Muscle layer of colon (tissue), 2 donors: ENCODE results near the gene DMD.

ENCODE experiments used
- H3K27ac ChIP-seq: one replicate; pipeline ENCODE4 v1.7.0; 2013; ENCODE audit warnings: low read depth, mild to moderate bottlenecking, low read length, moderate library complexity
- H3K27me3 ChIP-seq, 2 donors: one replicate each; pipeline ENCODE4 v1.7.0; 2013; ENCODE audit warnings: low read length in 2 of 2, mild to moderate bottlenecking in 2 of 2; ENCODE audit not compliant: insufficient read depth in 2 of 2, control insufficient read depth in 1 of 2
- H3K36me3 ChIP-seq: one replicate; pipeline ENCODE4 v1.7.0; 2013; ENCODE audit warnings: mild to moderate bottlenecking, low read length; ENCODE audit not compliant: insufficient read depth
- H3K4me1 ChIP-seq: one replicate; pipeline ENCODE4 v1.7.0; 2013; ENCODE audit warnings: mild to moderate bottlenecking, low read length; ENCODE audit not compliant: insufficient read depth
- H3K4me3 ChIP-seq, 2 donors: one replicate each; pipeline ENCODE4 v1.7.0; 2013; ENCODE audit warnings: low read length in 2 of 2, low read depth in 1 of 2, mild to moderate bottlenecking in 1 of 2, moderate library complexity in 1 of 2
- H3K9ac ChIP-seq: one replicate; pipeline ENCODE4 v1.7.0; 2013; ENCODE audit warnings: low read length
- H3K9me3 ChIP-seq: one replicate; pipeline ENCODE4 v1.7.0; 2013; ENCODE audit warnings: mild to moderate bottlenecking, low read length
- donor health status: abdominal sarcoma.
- donor health status: Adenocarcinoma of cecum.

DMD gene

GRCh38 chrX:31201503-31201902, 2009.8 kb downstream of the DMD start:
- Histone ChIP-seq H3K27me3 (no peaks in the 10 kb centered on the region), H3K4me3 (no peak overlapping the region), H3K9ac (no peak overlapping the region), H3K4me1 (no peaks in the 10 kb centered on the region), H3K36me3 (peaks cover 6% of the 10 kb centered on the region), H3K27ac (no peak overlapping the region), H3K9me3 (no peaks in the 10 kb centered on the region)

DNA sequence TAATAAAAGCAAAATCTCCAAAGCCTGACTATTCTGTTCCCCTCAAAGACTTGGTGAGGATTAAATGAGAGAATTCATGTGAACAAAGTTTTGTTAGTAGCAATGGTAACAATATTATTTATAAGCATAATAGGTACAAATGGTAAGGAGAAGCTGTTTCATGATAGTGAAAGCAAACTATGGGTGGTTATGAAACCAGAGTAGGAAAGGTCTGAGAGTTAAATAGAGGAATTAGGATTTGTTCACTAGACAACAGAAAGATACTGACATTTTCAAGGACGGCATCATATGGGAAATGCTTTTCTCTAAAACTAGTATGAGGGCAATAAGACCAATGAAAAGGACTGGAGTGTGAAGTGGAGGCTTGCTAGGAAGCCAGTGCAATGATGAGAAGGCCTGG, 2010.9 kb downstream of the DMD start:
- no peaks in the 10 kb centered on the region for H3K27me3 ChIP-seq
- no peak overlapping the region for H3K27ac ChIP-seq
- H3K36me3 ChIP-seq = peaks cover 6% of the 10 kb centered on the region

GRCh38 chrX:31199840-31200114, 2011.6 kb downstream of the DMD start:
- H3K9ac ChIP-seq = no peak overlapping the region
- H3K9me3 ChIP-seq = no peaks in the 10 kb centered on the region
- no peaks in the 10 kb centered on the region for H3K4me1 ChIP-seq
- no peaks in the 10 kb centered on the region for H3K27me3 ChIP-seq
- no peak overlapping the region for H3K27ac ChIP-seq
- H3K36me3 ChIP-seq = peaks cover 6% of the 10 kb centered on the region
- H3K4me3 ChIP-seq = no peak overlapping the region

More for the DNA sequence above, 2010.9 kb downstream of the DMD start:
- Histone ChIP-seq H3K4me3 (no peak overlapping the region), H3K9me3 (no peaks in the 10 kb centered on the region), H3K4me1 (no peaks in the 10 kb centered on the region), H3K9ac (no peak overlapping the region)

DNA sequence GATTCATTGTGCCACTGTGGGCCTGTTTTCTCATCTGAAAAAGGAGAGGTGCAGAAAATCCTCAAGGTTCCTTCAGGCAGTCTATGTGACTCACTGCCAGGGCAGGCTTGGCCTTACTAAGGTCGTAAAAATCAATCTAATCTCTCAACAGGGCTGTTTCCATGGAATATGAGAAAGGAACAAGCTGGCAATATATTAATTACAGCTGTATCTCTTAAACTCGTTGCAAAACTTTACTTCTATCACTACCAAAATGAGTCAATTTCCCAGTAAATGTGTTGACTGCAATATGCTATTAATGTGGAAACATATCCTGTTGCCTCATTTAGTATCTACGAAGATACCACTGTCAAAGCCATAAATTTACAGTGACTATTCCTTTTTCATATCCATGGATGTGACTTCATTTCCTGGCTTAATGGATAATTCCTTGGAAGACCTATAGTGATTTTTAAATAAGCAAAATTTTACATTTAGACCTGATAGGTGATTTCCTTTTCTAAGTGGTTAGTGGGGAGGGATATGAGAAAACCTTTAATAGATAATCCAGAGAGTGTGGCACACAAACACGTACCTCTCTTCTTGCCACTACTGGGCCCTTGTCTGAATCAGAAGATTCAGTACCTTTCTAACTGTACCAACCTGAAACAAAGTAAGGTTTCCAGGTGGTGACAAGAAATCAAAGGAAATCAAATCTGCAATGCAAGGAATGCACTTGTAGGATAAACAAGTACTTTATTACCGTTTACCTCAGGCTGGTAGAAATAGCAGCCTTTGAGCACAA, 2012.1 kb downstream of the DMD start:
- H3K4me1 ChIP-seq = no peaks in the 10 kb centered on the region
- H3K9ac ChIP-seq = no peak overlapping the region
- no peaks in the 10 kb centered on the region for H3K9me3 ChIP-seq
- H3K4me3 ChIP-seq = no peak overlapping the region
- no peaks in the 10 kb centered on the region for H3K27me3 ChIP-seq
- H3K27ac ChIP-seq = no peak overlapping the region
- peaks cover 6% of the 10 kb centered on the region for H3K36me3 ChIP-seq

- Histone ChIP-seq H3K4me3 (no peak overlapping the region), H3K9ac (no peak overlapping the region), H3K4me1 (peaks cover 6% of the 10 kb centered on the region), H3K36me3 (no peaks in the 10 kb centered on the region), H3K27ac (no peak overlapping the region), H3K9me3 (no peaks in the 10 kb centered on the region), H3K27me3 (no peaks in the 10 kb centered on the region)
Observed at GRCh38 chrX:31190221-31190975, 2021.0 kb downstream of the DMD start.

- no peak overlapping the region for H3K27ac ChIP-seq
- H3K9ac ChIP-seq = no peak overlapping the region
- no peaks in the 10 kb centered on the region for H3K9me3 ChIP-seq
Observed at GRCh38 chrX:31186693-31187338, 2024.5 kb downstream of the DMD start.

DNA sequence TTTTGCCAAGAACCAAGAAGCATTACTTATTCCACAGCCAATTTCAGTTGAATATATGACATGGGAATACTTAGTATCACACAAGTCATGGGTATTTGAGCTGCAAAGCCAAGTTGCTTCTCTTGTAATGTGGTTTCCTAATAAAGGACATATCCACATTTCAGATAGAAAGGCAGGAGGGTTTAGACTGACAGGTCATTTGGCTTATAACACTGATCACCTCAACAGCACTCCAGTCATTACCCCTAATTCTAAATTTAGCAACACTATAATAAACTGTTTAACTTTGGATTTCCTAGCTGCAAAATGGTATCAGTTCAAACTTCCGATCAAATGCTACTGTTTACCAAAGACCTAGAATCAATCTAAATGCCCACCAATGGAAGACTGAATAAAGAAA, 2025.5 kb downstream of the DMD start:
- Histone ChIP-seq H3K36me3 (no peaks in the 10 kb centered on the region), H3K27ac (no peak overlapping the region)

More at GRCh38 chrX:31186693-31187338, 2024.5 kb downstream of the DMD start:
- no peaks in the 10 kb centered on the region for H3K36me3 ChIP-seq
- H3K4me1 ChIP-seq = peaks cover 10% of the 10 kb centered on the region
- H3K4me3 ChIP-seq = no peak overlapping the region
- H3K27me3 ChIP-seq = no peaks in the 10 kb centered on the region

DNA sequence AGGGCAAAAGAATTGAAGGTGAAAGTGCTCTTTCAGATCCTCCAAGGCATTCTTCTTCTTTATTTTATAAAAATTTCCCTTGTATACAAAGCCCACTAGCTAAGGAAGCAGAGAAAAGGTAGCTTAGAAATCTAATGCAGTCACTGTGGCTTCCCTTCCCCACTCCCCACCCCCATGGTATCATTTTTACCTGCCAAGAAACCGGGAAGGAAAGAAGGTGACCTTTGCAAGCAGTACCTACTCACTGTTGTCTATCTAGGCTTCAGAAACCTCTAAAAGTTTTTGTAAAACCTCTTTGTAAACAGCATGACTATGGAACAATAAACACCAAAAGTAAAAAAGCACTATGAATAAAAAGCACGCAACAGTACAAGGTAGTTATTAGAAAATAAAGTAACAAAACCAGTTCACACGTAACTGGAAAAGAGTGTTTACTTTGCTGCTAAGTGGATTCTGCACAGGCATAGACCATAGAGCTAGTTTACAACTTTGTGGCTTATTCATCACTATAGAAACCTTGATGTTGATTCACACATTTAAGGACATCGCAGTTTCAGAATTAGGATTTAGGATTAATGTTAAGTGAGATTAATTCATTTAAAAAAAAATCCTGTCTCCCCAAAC, 2029.9 kb downstream of the DMD start:
- H3K9ac ChIP-seq = no peak overlapping the region
- peaks cover 10% of the 10 kb centered on the region for H3K4me1 ChIP-seq
- H3K27ac ChIP-seq = no peak overlapping the region
- no peaks in the 10 kb centered on the region for H3K27me3 ChIP-seq
- peaks cover 6% of the 10 kb centered on the region for H3K36me3 ChIP-seq
- H3K9me3 ChIP-seq = no peaks in the 10 kb centered on the region
- no peak overlapping the region for H3K4me3 ChIP-seq

More for the DNA sequence above, 2025.5 kb downstream of the DMD start:
- Histone ChIP-seq H3K4me1 (peaks cover 10% of the 10 kb centered on the region), H3K4me3 (no peak overlapping the region), H3K9ac (no peak overlapping the region), H3K9me3 (no peaks in the 10 kb centered on the region), H3K27me3 (no peaks in the 10 kb centered on the region)

DNA sequence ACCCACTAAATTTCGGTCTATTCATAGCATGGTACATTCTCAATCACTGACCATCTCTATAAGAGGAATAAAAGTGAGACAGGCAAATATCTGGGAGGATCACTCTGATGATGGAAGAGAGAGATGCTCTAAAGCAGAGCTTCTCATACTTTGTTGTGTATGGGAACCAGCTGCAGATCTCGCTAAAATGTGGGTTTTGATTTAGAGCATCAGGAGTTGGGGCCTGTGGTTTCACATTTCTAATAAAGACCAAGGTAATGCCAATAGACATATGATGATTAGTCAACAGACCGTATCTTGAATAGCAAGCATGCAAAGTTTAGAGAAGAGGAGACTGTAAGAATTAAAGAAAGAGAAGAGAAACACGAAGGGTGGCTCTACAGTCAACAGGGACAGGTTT, 2032.1 kb downstream of the DMD start:
- no peak overlapping the region for H3K4me3 ChIP-seq
- H3K27me3 ChIP-seq = no peaks in the 10 kb centered on the region
- H3K36me3 ChIP-seq = peaks cover 6% of the 10 kb centered on the region
- peaks cover 4% of the 10 kb centered on the region for H3K4me1 ChIP-seq
- no peak overlapping the region for H3K27ac ChIP-seq
- H3K9me3 ChIP-seq = no peaks in the 10 kb centered on the region
- H3K9ac ChIP-seq = no peak overlapping the region

DNA sequence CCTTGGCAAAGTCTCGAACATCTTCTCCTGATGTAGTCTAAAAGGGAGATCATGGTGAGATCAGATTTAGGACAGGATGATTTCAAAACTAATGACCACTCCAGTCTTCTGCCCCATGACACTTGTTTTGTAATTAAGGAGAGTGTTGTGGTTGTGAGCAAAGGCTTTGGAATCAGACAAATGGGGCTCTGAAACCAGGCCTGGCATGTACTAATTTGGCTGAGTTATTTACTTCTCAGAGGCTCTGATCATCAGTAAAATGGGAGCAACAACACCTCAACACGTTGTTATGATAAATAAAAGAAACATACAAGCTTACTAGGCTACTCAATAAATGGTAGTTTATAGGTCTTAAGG, 2032.6 kb downstream of the DMD start:
- Histone ChIP-seq H3K9me3 (no peaks in the 10 kb centered on the region), H3K27me3 (no peaks in the 10 kb centered on the region), H3K36me3 (peaks cover 6% of the 10 kb centered on the region), H3K9ac (no peak overlapping the region), H3K4me3 (no peak overlapping the region), H3K27ac (no peak overlapping the region), H3K4me1 (peaks cover 4% of the 10 kb centered on the region)

DNA sequence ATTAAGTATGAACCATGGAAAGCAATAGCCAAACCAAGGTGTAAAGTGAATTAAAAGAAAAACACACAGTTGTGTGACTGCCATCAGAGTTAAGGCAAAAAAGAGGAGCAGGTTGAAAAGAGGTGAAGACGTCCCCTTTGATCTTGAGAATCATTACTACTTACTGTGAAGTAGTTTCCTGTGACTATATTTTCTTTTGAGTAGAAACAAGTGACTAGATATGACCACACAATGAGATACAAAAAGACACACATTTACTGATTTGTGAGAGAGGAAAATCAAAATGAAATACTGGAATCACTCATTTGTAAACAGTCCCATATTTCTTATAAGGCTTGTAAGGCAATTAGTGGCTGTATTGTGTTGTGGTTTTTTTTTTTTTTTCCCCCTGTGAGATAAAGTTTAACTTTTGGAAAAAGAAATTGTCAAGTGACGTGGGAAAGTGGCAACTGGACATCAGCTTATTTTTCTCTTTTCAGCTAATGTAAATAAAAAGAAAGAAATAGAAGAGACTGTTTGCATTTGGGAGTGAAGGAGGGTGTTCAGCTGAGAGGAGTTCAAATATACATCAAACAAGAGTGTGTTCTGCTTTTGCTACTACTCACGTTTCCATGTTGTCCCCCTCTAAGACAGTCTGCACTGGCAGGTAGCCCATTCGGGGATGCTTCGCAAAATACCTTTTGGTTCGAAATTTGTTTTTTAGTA, 2033.1 kb downstream of the DMD start:
- Histone ChIP-seq H3K9ac (no peak overlapping the region), H3K27ac (no peak overlapping the region), H3K27me3 (no peaks in the 10 kb centered on the region), H3K36me3 (peaks cover 6% of the 10 kb centered on the region), H3K9me3 (no peaks in the 10 kb centered on the region), H3K4me3 (no peak overlapping the region), H3K4me1 (peaks cover 4% of the 10 kb centered on the region)
